HL-60 (cell line): ENCODE data around the gene NOS3.

Experiments used
- TF ChIP-seq, protein P1 (sequence below): IDR thresholded peaks from one replicate; pipeline ENCODE4 v1.5.1; 2011; ENCODE audit warnings: low read length, control low read depth, inconsistent platforms; ENCODE audit not compliant: insufficient read depth
- TF ChIP-seq, protein P2 (sequence below): IDR thresholded peaks from 2 replicates; pipeline ENCODE4 v1.6.1; 2012; ENCODE audit warnings: low read depth; ENCODE audit not compliant: insufficient replicate concordance

DNA sequence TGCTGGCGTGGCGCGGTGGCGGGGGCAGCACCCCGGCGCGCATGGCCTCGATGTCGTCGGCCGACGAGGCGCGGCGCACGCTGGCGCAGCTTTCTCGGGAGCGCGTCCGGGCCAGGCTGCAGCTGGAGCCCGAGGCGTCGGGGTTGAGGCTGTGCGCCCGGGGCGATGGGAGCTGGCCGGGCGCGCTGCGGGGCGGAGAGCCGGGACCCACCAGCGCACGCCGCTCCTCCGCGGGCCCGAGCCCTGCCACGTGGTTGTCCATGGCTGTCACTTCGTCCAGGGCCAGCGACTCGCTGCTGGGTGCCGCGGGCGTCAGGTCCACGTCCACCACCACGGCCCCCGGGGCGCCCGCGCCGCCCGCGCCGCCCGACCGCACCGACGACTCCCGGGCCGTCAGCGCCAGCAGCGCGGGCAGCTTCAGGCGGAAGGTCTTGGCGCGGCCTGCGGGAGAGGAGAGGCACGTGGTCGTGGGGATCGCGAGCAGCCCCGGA lies 32.7 kb upstream of the NOS3 start:
- TF ChIP-seq, protein P1, sequence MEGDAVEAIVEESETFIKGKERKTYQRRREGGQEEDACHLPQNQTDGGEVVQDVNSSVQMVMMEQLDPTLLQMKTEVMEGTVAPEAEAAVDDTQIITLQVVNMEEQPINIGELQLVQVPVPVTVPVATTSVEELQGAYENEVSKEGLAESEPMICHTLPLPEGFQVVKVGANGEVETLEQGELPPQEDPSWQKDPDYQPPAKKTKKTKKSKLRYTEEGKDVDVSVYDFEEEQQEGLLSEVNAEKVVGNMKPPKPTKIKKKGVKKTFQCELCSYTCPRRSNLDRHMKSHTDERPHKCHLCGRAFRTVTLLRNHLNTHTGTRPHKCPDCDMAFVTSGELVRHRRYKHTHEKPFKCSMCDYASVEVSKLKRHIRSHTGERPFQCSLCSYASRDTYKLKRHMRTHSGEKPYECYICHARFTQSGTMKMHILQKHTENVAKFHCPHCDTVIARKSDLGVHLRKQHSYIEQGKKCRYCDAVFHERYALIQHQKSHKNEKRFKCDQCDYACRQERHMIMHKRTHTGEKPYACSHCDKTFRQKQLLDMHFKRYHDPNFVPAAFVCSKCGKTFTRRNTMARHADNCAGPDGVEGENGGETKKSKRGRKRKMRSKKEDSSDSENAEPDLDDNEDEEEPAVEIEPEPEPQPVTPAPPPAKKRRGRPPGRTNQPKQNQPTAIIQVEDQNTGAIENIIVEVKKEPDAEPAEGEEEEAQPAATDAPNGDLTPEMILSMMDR: no peak
- TF ChIP-seq, protein P2, sequence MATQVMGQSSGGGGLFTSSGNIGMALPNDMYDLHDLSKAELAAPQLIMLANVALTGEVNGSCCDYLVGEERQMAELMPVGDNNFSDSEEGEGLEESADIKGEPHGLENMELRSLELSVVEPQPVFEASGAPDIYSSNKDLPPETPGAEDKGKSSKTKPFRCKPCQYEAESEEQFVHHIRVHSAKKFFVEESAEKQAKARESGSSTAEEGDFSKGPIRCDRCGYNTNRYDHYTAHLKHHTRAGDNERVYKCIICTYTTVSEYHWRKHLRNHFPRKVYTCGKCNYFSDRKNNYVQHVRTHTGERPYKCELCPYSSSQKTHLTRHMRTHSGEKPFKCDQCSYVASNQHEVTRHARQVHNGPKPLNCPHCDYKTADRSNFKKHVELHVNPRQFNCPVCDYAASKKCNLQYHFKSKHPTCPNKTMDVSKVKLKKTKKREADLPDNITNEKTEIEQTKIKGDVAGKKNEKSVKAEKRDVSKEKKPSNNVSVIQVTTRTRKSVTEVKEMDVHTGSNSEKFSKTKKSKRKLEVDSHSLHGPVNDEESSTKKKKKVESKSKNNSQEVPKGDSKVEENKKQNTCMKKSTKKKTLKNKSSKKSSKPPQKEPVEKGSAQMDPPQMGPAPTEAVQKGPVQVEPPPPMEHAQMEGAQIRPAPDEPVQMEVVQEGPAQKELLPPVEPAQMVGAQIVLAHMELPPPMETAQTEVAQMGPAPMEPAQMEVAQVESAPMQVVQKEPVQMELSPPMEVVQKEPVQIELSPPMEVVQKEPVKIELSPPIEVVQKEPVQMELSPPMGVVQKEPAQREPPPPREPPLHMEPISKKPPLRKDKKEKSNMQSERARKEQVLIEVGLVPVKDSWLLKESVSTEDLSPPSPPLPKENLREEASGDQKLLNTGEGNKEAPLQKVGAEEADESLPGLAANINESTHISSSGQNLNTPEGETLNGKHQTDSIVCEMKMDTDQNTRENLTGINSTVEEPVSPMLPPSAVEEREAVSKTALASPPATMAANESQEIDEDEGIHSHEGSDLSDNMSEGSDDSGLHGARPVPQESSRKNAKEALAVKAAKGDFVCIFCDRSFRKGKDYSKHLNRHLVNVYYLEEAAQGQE: no peak
